ENCODE measurements around the gene CDCA5.

The CDCA5 gene

DNA sequence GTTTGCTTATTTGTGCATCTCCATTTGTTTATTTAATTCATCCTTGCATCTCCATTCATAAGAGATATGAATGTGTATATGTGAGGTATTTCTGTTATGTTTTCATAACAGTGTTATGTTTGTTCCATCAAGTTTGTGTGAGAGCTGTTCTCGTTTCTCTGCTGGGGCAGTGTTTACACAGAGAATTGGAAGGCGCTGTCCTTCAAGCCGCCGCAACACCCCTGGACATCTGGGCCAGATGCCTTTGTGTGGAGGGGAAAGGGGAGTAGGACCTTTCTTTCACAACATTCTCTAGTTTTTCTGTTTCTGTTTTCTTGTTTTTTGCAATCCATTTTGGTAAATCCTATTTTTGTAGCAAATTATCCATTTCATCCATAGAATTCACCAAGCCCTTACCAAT lies 20.8 kb upstream of the CDCA5 start:
- DNase-seq = no peak

DNA sequence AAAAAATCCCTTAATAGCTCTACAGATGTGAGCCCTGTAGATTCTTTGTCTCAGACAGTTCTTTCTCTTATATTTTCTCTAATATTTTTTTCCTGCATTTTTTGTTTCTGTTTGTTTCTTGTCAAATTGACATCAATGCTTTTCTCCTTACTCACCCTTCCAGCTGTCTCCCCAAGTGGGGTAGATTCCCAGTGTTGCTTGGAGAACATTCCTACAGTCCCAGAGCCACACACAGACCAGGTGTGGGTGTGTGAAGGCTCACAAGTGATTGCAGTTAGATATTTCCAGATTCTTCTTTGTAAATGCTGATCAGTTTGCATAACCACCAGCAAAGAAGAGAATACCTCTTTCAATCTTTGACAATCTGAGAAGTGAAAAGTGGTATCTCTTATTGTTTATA lies 19.6 kb upstream of the CDCA5 start:
- no peak for DNase-seq

DNA sequence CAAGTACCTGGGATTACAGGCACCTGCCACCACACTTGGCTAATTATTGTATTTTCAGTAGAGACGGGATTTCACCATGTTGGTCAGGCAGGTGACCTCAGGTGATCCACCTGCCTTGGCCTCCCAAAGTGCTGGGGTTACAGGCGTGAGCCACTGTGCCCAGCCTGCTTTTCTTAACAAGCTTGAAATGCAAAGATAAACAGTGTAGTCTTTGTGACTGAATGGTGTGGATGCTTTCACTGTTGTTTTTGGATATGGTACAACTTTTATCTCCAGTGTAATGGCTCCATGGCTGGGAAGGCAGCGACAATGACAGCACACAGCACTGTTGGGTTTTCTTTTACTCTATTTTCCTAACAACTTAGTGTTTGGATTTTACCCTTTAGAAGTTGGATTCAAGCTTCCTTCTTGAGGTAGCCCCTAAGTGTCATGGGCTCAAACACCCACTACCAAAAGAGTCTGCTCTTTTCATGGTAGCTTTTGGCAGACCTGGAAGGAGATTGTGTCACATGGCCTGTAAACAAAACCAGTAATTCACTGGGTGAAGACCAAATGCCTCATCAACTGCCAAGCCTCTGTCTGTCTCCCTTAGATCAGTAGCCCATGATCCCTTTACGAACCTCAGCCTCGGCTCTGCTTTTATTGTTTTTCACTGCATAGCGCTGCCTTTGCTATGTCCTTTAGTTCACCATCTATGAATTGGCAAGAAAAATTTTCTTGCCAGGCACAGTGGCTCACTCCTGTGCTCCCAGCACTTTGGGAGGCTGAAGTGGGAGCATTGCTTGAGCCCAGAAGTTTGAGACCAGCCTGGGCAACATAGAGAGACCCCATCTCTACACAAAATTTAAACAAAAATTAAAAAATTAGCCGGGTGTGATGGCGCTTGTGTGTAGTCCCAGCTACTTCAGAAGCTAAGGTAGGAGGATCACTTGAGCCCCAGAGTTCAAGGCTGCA lies 18.6 kb upstream of the CDCA5 start:
- no peak for DNase-seq

DNA sequence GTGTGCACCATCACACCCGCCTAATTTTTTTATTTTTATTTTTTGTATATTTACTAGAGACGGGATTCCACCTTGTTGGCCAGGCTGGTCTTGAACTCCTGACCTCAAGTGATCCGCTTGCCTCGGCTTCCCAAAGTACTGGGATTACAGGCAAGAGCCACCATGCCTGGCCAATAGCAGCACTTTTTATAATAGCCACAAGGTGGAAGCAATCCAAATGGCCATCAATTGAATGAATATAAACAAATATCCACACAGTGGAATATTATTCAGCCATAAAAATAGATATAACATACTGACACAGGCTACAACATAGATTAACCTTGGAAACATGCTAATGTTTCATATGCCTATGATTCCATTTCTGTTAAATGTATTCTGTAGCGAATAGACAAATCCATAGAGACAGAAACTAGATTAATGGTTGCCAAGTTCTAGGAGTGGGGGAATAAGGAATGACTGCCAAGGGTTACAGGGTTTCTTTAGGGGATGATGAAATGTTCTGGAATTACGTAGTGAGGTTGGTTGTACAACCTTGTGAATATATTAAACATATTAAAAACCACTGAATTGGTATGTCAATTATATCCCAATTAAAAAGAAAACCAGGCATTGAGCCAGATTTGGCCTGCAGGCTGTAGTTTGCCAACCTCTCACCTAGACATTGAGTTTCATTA lies 17.0 kb upstream of the CDCA5 start:
- no peak for DNase-seq

DNA sequence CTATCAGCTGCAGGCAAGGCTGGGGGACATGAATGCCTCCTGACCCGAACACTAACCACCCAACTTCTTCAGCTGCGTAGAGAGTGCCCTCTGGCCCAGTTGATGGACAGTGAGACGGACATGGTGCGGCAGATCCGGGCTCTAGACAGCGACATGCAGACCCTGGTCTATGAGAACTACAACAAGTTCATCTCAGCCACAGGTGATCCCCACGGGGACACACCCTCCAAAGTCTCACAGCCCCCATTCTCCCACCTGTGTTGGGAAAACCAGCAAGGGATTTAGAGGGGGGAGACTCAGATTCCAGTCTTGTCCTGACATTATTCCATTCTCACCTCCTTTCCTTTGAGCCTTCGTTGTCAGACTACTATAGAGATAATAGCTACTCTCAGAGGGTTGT lies 13.1 kb upstream of the CDCA5 start:
- no peak for DNase-seq

DNA sequence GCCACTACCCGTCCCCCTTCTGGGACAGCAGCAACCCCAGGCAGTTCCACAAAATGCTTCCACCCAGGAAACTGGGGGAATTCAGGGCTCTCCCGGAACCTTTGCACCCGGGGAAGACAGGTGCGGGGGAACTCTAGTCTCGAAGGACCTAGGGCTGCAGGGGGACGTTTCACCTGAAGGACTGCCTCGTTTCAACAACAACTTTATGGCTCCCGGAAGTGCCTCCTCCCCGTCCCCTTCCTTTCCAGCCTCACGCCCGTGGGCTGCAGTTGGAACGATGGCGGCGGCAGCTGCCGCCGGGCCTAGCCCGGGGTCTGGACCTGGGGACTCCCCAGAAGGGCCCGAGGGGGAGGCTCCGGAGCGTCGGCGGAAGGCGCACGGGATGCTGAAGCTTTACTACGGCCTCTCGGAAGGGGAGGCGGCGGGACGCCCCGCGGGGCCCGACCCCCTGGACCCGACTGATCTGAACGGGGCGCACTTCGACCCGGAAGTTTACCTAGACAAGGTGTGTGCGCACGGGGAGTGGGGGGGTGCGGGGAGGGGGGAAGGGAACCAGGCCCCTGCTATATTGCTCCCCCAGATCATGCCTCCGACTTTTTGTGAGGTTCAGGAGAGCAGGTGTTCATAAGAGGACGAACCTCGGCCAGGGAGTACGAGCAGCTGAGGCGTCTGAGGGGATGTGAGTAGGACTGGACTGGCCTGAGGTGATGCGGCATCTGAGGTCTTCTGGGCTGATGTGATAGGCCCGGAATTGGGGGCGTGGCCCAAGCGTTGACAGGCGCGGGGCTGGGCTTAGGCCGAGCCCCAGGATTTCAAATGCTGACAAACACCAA lies 12.3 kb upstream of the CDCA5 start, which contains the start of gene VPS51:
Gene VPS51, plus strand, starts transcription at position 241 of the 833 bp plus-strand sequence. Its CDS starts 37 bp downstream, at position 278.
- DNase-seq = peak; percentile 56

DNA sequence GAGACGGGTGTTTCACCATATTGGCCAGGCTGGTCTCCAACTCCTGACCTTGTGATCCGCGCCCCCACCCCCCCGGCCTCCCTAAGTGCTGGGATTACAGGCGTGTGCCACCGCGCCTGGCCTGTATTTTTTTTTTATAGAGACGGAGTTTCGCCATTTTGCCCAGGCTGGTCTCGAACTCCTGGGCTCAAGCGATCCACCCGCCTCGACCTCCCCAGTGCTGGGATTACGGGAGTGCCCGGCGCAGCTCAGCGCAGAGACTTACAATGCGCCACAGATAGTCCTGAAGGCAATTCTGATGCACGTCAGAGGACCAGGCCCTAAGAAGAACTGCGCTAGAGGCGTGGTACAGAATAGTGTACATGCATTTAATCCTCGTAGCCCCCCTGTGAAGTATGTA lies 11.6 kb upstream of the CDCA5 start:
- no peak for DNase-seq

DNA sequence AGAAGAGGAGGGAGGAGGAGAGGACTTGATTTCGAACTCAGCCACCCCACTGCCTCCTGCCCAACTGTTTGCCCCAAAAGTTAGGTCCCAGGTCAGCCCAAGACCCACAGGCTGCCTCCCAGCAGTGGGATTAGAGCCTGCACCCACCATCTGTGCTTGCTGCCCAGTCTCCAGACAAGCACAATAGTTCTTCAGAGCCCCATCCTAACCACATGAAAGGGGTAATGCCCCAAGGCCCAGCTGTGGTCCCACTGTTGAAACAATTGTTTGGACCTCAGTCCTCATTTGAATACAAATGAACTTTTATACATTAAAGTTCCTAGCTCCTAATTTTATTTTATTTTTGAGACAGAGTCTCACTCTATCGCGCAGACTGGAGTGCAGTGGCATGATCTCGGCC lies 6.8 kb upstream of the CDCA5 start:
- DNase-seq = no peak

DNA sequence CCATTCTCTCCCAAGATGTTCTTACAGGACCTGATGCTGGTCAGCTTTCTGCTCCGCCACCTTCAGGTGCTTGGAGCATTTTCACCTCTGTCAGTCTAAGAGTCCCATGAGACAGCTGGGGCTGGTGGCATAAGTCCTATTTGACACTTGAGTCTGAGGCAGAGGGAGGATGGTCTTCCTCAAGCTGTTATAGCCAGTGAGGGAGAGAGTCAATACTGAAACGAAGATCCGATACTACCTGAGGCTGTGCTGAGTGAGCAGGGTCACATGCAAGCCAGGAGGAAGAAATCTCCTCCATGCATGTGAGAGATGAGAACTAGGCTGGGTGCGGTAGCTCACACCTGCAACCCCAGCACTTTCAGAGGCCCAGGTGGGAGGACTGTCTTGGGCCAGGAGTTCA lies 5.8 kb upstream of the CDCA5 start:
- DNase-seq = no peak

DNA sequence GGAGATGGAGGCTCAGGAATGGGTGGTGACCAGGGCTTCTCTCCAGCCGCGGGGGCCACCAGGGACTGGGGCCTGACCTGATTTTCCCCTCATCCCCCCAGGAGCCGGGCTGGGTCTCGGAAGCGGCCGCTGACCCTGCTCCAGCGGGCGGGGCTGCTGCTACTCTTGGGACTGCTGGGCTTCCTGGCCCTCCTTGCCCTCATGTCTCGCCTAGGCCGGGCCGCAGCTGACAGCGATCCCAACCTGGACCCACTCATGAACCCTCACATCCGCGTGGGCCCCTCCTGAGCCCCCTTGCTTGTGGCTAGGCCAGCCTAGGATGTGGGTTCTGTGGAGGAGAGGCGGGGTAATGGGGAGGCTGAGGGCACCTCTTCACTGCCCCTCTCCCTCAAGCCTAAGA lies 4.0 kb upstream of the CDCA5 start:
- no peak for DNase-seq

DNA sequence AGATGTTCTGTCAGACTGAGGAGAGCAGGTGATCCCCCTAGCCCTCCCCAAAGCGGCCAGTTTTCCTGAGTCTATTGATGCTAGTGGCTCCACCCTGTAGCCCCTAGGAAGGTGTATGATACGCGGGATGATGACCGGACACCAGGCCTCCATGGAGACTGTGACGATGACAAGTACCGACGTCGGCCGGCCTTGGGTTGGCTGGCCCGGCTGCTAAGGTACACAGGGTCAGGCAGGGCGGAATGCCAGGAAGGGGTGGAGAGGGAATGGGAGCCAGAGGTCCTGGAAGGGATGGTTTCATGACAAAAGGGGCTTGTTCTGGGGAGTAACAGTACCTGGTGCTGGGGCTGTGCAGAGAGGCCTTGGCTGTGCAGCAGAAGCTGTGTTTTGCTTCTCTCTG lies 3.4 kb upstream of the CDCA5 start:
- DNase-seq = no peak

DNA sequence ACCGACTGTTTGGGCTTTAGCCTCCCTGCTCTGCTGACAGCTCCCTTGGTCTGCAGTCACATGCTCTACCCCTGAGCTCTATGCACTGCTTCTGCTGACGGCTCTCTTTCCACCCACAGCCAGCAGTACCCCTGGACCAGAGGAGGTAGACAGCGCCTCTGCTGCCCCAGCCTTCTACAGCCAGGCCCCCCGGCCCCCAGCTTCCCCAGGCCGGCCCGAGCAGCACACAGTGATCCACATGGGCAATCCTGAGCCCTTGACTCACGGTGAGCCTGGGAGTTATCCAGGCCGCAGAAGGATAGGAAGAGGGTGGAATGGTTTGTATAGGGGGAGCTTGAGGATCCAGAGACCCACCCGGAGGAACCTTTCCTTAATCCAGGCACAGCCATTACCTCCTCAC lies 3.0 kb upstream of the CDCA5 start:
- DNase-seq = no peak

DNA sequence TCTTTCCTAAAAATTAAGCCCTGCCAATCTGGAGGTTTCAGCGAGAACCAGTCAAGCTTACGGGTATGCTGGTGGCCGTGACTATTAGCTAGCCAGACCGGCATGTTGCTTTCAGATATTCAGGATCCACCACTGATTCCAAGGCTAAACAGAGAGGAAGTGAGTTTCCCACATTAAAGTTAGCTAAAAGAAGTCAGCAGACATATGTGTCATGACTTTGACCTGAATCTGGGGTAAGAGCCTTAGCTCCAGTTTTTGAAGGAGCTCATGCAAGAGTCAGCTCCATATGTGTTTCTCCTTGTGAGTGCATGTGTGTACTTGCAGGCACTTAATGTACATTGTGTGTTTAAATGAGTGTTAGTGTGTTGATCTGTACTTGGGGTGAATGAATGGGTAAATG lies 1.6 kb upstream of the CDCA5 start:
- no peak for DNase-seq

DNA sequence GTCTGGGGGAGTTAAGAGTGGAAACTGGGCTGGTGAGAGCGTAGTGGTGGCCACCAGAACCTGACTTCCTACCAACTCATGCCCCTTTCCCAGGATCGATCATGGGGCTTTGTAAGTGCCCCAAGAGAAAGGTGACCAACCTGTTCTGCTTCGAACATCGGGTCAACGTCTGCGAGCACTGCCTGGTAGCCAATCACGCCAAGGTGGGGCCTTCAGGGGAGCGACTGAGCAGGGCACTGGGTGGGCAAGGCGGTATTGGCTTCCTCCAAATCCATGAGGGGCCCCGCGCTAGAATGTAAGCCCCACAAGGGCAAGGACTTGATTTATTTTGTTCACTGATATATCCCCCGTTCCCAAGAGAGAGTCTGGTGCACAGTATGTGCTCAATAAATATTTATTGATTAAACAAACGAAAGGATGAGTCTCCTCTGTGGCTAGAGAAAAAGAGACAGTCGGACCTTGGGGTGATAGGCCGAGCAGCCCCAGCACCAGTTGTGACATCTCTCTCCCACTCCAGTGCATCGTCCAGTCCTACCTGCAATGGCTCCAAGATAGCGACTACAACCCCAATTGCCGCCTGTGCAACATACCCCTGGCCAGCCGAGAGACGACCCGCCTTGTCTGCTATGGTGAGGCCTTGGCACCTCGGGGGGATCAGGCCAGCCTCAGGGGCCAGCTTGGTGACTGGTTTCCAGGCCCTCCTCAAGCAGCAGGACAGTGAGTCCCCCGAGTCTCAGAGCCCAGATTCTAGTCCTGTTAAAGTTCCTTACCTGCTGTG lies 947 bp upstream of the CDCA5 start:
- no peak for DNase-seq

DNA sequence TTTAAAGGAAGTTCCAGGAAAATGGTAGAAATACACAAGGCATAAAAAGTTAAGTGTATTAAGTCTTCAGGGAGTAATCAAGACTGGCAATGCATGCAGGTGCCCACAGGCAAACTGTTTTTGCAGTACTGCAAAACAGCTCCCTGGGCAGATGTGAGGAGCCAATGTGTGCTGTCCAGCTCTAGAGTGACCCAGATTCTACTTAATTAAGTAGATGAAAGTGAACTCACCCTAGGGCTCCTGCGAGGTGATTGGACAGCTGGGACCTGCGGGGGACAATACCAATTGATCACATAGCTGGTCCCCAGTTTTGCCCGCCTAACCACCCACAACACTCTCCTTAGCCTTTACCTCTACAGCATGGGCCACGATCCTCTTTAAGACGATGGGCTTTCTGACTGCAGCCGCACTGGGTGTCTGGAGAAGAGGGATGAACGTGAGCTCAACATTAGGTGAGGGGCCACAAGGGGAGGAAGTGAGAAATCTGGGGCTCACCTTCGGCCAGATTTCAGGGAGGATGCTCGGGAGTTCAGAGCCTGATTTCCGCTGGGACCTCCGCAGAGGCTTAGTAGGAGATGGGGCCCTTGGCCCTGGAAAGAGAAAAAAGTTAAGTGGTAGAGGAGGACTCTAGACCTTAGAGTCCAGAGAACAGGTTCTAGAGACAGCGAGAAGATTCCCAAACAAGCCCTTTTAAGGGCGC lies 556 bp downstream of the CDCA5 start:
- no peak for DNase-seq

DNA sequence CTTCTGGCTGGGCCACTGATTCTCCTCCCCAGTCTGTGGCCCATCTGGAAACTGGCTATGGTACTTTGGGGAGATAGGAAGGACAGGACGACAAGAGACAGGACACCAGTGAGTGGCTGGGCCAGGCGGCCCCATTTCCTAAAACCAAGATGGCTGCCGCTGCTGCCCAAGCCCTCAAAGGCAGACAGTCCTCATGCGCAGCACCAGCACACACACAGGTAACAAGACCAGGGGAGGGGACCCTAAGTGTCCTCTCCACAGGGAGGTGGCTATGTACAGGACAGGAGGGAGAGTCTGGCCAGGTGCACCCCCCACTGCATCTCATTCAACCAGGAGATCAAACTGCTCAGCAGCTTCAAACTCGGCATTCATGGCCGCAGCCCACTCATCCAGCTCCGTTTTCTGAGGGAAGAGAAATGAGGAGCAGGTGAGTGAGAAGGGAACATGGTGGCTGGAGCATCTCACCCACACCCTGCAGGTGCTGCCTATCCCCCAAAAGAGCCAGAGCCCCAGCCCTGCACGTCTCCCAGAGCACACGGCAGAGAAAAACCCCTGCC lies 5.0 kb downstream of the CDCA5 start:
- DNase-seq = no peak

DNA sequence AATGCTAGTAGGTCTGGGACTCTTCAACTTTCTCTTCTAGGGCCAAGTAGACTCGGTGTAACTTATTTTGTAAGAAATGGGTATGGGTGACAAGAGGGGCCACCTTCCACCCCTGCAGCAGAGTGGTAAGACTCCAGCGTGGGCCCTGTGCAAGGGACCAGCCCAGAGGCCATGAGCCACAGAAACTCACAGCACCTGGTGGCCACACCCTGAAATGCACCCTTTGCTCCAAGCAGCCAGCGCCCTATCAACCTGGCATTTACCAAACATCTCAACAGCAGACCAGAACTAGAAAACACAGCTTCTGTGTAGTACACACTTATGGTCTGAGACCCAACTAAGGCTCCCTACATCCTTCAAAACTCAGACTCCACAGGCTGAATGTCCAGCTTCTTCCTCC lies 5.7 kb downstream of the CDCA5 start:
- DNase-seq = no peak

DNA sequence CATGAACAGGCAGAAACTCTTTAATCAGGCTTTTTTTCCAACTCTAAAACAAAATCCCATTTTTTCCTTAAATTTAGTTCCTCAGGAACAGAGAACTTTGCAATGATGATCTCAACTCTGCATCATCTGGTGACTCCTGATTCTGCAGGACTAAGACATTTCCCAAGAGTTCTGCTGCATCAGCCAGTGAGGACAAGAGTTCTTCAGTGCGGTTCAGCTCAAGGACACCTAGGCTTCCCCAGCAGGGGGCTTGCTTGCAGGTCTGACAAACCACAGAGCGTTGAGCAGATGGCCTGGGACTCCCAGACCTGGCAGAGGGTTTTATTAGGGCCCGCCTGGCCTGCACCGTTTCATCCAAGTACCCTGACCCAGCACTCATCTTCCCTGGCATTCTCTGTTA lies 6.4 kb downstream of the CDCA5 start:
- peak; percentile 43 for DNase-seq

DNA sequence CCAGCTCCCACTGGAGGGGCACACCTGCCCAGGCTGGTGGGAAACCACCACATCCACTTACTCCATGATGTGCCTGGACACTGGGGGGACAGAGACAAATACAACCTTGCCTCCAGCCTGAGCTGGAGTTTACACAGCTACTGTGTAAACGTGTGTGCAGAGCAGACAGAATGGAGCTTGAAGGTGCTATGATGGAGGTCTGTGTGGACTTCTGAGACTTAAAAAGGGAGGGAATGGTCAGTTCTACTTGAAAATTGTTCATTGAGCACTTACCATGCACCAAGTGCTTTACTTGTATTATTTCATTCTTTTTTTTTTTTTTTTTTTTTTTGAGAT lies 11.2 kb downstream of the CDCA5 start:
- DNase-seq = no peak

DNA sequence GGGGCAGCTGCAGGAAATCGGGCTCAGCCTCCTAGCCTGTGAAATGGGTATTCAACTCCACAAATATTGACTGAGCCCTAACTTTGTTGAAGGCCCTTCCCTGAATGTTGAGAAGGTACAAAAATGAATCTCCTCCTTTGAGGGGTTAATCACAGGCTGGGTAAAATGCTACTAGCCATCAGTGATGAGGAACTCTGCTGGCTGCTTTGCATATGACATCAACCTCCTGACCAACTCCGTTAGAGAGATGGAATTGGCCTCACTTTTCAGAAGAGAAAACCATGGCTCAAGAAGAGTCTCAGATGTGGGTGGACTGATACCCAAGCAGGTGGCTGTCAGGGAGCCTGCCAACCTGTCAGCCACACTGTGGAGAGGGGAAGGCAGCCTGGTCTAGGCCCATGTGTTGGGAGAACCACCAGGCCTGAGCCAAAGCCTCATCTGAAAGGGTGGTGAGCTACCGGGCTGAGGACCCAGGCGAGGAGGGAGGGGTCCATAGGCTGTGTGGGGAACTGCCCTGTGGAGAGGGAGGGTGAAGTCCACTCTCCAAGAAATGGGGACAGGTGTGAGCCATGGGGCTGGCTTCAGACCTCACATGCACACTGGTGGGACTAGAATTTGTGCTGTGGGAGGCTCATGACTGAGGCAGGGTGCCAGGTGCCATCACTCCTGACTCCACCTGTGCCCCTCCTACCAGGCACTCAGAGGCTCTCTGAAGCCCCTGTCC lies 11.8 kb downstream of the CDCA5 start:
- no peak for DNase-seq

DNA sequence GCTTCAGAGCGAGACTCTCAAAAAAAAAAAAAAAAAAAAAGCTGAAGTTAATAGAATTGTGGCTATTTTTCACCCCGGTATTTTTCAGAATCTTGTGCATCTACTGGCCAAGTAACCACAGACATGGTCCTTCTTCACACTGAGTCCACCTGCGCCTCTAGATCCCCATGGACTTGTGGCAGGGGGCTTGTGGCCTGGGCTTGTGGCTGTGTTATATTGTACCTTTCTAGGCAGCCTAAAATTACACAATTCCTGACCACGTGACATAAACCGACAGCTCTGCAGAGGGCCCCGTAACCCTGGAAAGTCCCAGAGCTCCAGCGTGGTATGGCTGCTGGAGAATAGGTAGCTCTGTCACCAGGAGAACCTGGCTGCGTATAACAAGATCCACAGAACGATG lies 14.6 kb downstream of the CDCA5 start:
- DNase-seq = no peak
